ENCODE measurements around the gene ABCB4.
A peak's percentile ranks its signal among the peaks of the same experiment; 100 is the strongest.

The ABCB4 gene

GRCh38 chr7:87432536-87432935 lies 42.9 kb downstream of the ABCB4 start:
- TF ChIP-seq, protein P1, sequence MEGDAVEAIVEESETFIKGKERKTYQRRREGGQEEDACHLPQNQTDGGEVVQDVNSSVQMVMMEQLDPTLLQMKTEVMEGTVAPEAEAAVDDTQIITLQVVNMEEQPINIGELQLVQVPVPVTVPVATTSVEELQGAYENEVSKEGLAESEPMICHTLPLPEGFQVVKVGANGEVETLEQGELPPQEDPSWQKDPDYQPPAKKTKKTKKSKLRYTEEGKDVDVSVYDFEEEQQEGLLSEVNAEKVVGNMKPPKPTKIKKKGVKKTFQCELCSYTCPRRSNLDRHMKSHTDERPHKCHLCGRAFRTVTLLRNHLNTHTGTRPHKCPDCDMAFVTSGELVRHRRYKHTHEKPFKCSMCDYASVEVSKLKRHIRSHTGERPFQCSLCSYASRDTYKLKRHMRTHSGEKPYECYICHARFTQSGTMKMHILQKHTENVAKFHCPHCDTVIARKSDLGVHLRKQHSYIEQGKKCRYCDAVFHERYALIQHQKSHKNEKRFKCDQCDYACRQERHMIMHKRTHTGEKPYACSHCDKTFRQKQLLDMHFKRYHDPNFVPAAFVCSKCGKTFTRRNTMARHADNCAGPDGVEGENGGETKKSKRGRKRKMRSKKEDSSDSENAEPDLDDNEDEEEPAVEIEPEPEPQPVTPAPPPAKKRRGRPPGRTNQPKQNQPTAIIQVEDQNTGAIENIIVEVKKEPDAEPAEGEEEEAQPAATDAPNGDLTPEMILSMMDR (IDR thresholded peaks at IDR 0.05) = no peak

DNA sequence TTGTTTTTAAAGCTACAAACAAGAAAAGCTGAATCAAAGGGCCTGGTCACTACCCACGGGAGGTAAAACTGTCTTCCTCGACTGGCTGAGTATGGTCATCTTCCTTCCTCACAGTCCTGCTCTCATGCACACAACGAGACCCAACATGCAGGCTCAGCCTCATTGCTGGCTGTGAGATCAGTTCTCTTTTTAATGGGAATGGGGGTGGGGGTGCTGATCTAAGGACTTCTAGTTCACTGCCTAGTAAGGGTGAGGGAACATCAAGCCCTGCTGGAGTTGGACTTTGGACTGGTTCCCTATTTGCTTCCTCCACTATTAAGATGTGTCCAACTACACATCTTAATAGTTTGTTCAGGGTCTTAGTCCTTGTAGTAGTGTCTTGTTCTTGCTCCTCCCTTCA lies 48.2 kb downstream of the ABCB4 start:
- TF ChIP-seq, protein P1 (IDR thresholded peaks at IDR 0.05) = no peak

DNA sequence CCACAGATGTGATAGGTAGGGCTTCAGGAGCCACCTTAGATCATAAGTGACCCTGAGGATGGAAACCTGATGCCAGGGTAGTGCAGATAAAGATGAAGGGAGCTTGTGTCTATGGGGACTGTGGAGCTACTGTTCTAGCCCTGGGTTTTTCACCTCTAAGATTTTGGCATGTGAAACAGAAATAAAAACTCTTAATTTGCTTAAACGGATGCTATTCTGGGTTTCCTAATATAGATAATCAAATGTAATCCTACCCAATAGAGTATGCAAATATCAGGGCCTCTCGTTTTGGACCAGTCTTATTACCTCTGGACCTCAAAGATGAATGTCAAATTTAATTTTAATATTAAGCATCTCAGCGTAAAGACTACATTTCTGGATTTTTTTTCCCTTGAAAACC lies 49.3 kb downstream of the ABCB4 start:
- TF ChIP-seq, protein P1 (IDR thresholded peaks at IDR 0.05) = no peak

GRCh38 chr7:87424075-87424474 lies 51.4 kb downstream of the ABCB4 start:
- TF ChIP-seq, protein P1 (IDR thresholded peaks at IDR 0.05) = no peak

DNA sequence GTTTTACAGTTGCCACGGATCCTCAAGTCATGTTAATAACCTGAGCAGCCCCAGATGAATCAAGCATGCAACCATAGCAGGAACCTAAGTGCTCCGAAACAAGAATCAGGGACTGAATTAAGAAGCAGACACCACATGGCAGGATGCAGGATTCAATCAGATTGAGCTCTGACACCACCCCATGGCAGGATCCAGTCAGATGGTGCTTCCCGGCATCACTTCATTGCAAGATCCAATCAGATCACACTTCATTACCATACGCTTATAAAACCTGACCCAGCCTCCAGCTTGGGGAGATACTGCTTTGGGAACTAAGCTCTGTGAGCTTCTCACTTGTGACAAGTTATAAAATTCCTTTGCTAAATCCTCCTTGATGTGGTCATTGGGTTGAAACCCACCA lies 55.3 kb downstream of the ABCB4 start:
- TF ChIP-seq, protein P1 (IDR thresholded peaks at IDR 0.05) = no peak

- TF ChIP-seq, protein P1 (IDR thresholded peaks at IDR 0.05) = peak; percentile 65
Measured at GRCh38 chr7:87416682-87417587, 58.5 kb downstream of the ABCB4 start.

DNA sequence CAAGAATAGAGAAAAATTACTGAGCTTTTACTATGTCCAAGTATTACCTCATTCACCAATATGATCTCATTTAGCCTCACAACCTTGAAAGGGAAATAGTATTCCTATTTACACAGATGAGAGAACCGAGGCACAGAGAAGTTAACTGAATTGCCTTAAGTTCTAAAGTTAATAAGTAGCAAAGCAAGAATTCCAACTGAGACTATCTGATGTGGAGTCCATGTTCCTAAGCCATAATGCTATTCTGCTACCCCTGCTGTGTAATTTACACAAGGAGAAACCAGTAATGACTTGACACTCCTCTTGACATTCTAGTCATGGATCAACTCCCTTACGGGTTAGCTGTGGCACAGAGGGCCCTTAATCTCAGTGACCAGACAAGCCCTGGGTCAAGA lies 60.7 kb downstream of the ABCB4 start:
- TF ChIP-seq, protein P1 (IDR thresholded peaks at IDR 0.05) = no peak
